GM18907 (cell line): ENCODE measurements around the gene TRAK2.

Source experiments
- ATAC-seq: cut with Tn5 transposase; IDR thresholded peaks from one replicate; pipeline ENCODE4 v1.9.1; 2021; ENCODE audit warnings: mild to moderate bottlenecking, moderate library complexity; ENCODE audit not compliant: unreplicated experiment

Gene TRAK2

GRCh38 chr2:201366146-201366545, 85.1 kb downstream of the TRAK2 start:
- no peak for ATAC-seq

DNA sequence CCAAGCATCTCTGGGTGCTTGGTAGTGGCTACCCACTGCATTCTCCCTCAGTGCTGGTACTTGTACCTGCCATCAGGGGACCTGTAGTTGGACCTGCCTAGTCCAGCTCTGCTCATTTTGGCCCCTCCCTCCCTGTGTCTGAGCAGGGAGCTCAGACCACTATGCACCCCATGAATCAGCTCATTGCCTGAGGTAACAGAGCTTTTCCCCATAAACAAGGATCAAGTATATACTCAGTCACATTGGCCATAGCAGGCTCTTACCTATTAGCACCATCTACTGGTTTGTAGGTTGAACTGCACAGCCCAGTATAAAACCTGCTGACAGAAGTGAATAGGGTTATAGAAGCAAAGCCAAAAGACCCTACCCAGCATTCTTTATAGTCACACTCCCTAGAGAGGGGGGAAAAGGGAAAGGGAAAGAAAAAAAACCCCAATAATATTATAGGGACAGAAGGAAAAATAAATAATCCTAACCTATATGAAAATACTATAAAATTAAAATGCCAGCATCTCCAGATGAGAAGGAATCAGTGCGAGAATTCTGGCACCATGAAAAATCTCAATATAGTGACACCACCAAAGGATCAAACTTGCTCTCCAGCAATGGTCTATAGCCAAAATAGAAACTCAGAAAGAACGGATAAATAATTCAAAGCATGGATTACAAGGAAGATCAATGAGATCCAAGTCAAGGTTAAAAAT, 87.2 kb downstream of the TRAK2 start:
- ATAC-seq, result peak; percentile 63

- no peak for ATAC-seq
Measured at GRCh38 chr2:201362396-201362795, 88.9 kb downstream of the TRAK2 start.

GRCh38 chr2:201361078-201361733, 90.1 kb downstream of the TRAK2 start:
- ATAC-seq, result no peak

DNA sequence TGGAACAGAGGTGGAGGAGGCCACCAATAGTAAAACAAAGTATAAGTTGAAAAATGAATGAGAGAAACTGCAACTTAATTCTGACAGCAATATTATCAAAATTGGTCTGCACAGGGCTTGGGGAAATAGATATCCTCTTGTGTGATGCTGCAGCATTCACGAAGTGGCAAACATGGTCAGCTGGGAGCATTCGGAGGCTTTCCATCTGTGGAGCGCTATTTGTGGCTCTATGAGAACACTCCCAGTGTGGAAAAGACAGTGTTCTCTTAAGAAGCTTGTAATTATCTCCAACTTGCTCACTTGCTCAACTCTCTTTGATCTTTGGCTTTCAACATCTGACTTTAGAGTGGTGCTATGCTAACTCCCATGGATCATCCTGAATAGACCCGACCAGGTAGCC, 91.0 kb downstream of the TRAK2 start:
- no peak for ATAC-seq

DNA sequence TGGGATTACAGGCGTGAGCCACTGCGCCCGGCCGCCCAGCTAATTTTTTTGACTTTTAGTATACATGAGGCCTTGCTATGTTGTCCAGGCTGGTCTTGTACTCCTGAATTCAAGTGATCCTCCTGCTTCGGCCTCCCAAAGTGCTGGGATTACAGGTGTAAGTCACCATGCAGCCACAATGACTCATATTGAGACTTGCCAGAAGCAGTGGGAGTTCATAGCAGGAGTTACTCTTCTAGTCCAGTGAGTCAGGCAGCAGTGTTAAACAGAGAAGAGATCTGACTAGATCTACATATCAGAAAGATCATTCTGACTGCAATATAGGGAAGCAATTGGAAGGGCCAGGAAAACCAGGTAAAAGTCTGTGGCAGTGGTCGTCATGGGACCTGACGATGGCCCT, 92.6 kb downstream of the TRAK2 start:
- no peak for ATAC-seq

DNA sequence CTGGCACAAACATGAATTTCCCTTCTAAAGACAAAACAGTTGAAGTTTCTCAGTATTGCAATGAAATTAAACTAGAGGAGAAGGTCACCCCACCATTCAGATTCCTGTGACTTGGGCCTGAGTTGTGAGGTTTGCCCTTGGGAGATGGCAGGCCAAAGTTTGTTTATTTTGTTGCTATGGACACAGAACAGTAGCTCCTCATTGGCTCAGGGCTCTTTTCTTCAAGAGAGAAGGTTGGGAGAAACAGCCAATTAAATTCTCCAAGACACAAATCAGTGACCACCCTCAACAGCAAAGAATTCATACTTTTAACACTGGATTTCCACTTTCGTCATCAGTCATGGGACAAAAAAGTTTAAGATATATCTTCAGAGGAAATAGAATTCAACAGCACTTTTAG, 94.0 kb downstream of the TRAK2 start, which contains the start of gene FLACC1:
TSS of gene FLACC1 (minus strand) at position 125 of the 400 bp plus-strand sequence. CDS start 5,941 bp downstream, outside the sequence.
- ATAC-seq, result no peak

DNA sequence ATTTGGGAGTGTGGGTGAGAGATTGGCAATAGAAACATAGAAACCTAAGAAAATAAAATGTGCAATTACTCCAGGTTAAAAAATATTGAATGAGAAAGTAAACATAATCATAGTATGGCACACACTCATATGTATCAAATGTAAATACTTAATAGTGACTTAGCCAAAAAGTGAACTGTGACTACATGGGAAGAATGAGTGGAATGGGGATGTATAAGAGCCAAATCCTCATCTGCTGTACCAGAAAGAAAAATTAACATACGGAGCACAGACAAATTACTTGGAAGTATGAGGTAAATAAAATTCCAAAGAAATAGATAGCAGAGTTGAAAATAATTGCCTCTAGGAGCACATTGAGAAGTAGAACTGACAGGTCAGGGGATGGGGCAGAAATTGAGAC, 98.1 kb downstream of the TRAK2 start:
- ATAC-seq, result no peak

GRCh38 chr2:201350879-201351278, 100.4 kb downstream of the TRAK2 start:
- ATAC-seq, result no peak

- no peak for ATAC-seq
Measured at GRCh38 chr2:201349601-201350000, 101.7 kb downstream of the TRAK2 start.

DNA sequence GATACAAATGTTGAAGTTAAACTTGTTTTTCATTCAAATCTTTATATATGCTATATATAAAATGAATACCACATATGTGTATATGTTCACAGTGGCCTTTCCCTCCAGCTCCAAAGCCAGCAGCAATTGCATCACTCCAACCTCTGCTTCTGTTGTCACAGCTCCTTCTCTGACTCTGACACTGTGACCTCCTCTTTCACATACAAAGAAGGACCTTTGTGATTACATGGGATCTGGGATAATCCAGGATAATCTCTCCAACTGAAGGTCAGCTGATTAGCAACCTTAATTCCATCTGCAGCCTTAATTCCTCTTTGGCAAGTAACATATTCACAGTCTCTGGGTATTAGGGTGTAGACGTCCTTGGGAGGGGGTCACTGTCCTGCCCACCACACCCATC, 102.5 kb downstream of the TRAK2 start:
- no peak for ATAC-seq

DNA sequence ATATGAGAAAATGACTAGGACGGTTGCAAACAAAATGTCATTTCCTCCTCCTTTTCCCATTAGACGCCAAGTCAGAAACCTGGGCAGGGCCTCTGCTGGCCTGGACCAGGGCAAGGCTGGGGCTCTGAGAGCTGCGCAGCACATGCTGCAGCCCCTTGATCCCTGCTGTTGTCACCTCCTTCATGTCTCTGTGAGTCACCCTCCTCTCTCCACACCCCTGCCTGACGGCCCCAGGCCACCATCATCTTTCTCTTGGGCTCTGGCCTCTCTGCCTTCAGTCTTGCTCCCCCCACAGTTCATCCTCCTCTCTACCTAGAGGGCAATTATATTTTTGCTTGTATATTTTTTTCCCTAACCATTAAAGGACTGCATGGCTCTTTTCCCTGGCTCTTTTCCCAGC, 104.1 kb downstream of the TRAK2 start:
- no peak for ATAC-seq

- no peak for ATAC-seq
Measured at GRCh38 chr2:201345625-201346213, 105.5 kb downstream of the TRAK2 start.

- ATAC-seq, result peak; percentile 97
Measured at GRCh38 chr2:201344663-201345366, 106.4 kb downstream of the TRAK2 start.

GRCh38 chr2:201343559-201343958, 107.7 kb downstream of the TRAK2 start:
- no peak for ATAC-seq

DNA sequence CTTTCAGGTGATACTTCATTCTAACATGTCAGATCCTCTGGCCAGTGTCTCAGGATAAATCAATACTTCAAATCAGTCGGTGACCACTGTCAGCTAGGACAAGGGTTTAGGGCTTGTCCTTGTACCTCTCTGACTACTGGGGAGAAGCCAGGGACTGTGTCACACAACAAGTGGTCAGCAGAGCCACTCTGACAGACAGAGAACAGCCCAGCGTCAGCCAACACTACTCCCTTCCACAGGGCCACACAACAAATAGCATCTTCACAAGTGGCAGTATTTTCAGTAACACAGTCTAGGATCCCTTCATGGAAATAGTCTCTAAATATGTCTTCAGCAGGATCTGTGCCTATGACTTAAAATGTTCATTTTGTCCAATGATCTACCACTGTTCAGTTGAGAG, 108.3 kb downstream of the TRAK2 start:
- ATAC-seq, result no peak

DNA sequence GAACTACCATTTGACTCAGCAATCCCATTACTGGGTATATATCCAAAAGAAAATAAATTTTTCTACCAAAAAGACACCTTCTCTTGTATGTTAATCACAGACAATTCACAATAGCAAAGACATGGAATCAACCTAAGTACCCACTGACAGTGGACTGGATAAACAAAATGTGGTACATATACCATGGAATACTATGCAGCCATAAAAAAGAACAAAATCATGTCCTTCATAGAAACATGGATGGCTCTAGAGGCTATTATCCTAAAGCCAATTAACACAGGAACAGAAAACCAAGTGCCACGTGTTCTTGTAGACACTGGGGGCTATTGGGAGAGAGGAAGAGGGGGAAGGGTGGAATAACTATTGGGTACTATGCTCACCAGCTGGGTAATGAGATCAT, 121.8 kb downstream of the TRAK2 start:
- no peak for ATAC-seq

GRCh38 chr2:201327678-201328077, 123.6 kb downstream of the TRAK2 start:
- no peak for ATAC-seq
